Measurements from ENCODE around the gene FIBCD1. TPM values are rescaled to one million over a fixed set of nuclear protein-coding genes. Genes with fewer than 3 reads are reported as not detected.

The FIBCD1 gene
- total and polyA plus RNA-seq, 4 donors = 0.97 to 7.7 (median 4.1) TPM

DNA sequence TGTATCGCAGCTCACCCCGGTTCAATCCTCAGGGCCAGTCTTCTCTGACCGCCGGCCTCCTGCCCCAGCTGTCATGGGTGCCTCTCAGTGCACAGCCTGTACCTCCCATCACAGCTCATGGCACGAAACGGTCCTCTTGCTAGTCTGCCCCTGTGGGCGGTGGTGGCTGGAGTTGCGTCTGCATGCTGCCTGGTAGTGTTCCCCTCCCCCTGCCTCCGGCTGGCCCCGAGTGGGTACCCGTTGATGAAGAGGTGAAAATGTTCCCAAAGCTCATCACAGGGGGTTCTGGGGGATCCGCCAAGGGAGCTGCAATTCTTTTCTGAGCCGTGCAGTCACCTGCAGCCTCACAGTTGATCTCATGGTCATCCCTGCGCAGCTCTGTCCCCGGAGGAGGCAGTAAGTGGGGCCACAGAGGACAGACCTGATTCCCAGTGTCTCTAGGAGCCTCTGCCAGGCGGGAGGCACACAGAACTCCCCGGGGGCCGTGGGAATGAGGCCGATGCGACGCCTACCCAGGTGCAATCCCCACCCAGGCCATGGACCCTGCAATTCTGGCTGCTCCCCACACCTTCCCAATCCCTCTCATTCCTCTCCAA is 34.7 kb upstream of the FIBCD1 start:
- no peak for DNase-seq
- no peaks in the 10 kb centered on the region for H3K36me3 ChIP-seq (ENCODE audit: control insufficient read depth in 4 of 4, insufficient read depth in 4 of 4, low read length in 4 of 4)
- TF ChIP-seq, protein P1, sequence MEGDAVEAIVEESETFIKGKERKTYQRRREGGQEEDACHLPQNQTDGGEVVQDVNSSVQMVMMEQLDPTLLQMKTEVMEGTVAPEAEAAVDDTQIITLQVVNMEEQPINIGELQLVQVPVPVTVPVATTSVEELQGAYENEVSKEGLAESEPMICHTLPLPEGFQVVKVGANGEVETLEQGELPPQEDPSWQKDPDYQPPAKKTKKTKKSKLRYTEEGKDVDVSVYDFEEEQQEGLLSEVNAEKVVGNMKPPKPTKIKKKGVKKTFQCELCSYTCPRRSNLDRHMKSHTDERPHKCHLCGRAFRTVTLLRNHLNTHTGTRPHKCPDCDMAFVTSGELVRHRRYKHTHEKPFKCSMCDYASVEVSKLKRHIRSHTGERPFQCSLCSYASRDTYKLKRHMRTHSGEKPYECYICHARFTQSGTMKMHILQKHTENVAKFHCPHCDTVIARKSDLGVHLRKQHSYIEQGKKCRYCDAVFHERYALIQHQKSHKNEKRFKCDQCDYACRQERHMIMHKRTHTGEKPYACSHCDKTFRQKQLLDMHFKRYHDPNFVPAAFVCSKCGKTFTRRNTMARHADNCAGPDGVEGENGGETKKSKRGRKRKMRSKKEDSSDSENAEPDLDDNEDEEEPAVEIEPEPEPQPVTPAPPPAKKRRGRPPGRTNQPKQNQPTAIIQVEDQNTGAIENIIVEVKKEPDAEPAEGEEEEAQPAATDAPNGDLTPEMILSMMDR (IDR thresholded peaks at IDR 0.05; ENCODE audit: control extremely low read depth, extremely low read depth) = no peak
- H3K9me3 ChIP-seq (ENCODE audit: control insufficient read depth in 4 of 4, insufficient read depth in 3 of 4, low read length in 3 of 4) = no peaks in the 10 kb centered on the region
- 53 to 67% methylated on average over 21 of the region's 21 CpGs for WGBS, 2 donors
- ATAC-seq (ENCODE audit: insufficient read depth, low FRiP score) = no peak
- H3K27ac ChIP-seq (ENCODE audit: low read depth in 1 of 2, low read length in 1 of 2) = no peak overlapping the region
- no peaks in the 10 kb centered on the region for H3K4me1 ChIP-seq (ENCODE audit: control insufficient read depth in 5 of 5, insufficient read depth in 5 of 5, low read length in 5 of 5)
- H3K27me3 ChIP-seq (ENCODE audit: control insufficient read depth in 3 of 3, insufficient read depth in 3 of 3, low read length in 2 of 3) = peaks cover 0 to 12% (median 0%) of the 10 kb centered on the region in 3 donors
- no peak overlapping the region for H3K9ac ChIP-seq (ENCODE audit: insufficient read depth in 1 of 2, low read length in 2 of 2)
- no peak overlapping the region for H3K4me3 ChIP-seq

DNA sequence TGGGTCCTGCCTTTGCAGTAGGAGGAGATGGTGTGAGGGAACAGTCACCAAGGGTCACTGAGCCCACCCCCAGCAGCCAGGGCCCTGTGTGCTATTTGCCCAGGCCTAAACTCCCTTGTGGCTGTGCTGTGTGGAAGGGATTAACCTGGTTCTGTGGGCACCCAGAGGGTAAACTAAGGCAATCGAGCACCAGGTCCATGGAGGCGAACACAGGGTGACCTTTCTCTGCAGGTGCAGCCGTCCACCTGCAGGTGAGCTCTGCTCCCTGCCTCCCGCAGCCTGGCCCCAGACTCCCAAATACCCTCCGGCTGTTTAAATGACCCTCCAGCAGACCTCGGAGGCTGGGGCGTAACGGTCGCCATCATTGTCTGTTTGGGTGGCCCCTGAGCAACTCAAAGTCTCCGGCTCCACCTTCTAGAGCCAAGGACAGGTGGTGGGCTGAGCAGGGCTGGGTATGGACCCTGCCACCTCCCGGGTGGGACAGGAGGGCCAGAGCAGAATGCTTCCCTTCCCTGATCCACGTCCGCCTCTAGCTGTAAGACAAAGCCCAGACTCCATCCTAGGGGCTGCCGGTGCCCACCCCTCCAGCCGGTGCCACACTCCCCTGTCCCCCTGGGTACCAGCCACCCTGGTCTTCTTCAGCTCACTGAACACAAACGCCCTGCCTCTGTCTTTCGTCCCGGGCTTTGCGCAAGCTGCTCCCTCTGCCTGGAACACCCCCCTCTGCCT is 34.1 kb upstream of the FIBCD1 start:
- Histone ChIP-seq H3K4me3 (no peak overlapping the region), H3K27me3 (ENCODE audit: control insufficient read depth in 3 of 3, insufficient read depth in 3 of 3, low read length in 2 of 3) (peaks cover 0 to 12% (median 0%) of the 10 kb centered on the region in 3 donors), H3K27ac (ENCODE audit: low read depth in 1 of 2, low read length in 1 of 2) (no peak overlapping the region), H3K36me3 (ENCODE audit: control insufficient read depth in 4 of 4, insufficient read depth in 4 of 4, low read length in 4 of 4) (no peaks in the 10 kb centered on the region), H3K9me3 (ENCODE audit: control insufficient read depth in 4 of 4, insufficient read depth in 3 of 4, low read length in 3 of 4) (no peaks in the 10 kb centered on the region), H3K9ac (ENCODE audit: insufficient read depth in 1 of 2, low read length in 2 of 2) (no peak overlapping the region), H3K4me1 (ENCODE audit: control insufficient read depth in 5 of 5, insufficient read depth in 5 of 5, low read length in 5 of 5) (no peaks in the 10 kb centered on the region)
- 70 to 77% methylated on average over 19 of the region's 19 CpGs for WGBS, 2 donors
- DNase-seq (no peak), ATAC-seq (ENCODE audit: insufficient read depth, low FRiP score) (no peak)
- TF ChIP-seq, protein P1 (IDR thresholded peaks at IDR 0.05; ENCODE audit: control extremely low read depth, extremely low read depth) = no peak

DNA sequence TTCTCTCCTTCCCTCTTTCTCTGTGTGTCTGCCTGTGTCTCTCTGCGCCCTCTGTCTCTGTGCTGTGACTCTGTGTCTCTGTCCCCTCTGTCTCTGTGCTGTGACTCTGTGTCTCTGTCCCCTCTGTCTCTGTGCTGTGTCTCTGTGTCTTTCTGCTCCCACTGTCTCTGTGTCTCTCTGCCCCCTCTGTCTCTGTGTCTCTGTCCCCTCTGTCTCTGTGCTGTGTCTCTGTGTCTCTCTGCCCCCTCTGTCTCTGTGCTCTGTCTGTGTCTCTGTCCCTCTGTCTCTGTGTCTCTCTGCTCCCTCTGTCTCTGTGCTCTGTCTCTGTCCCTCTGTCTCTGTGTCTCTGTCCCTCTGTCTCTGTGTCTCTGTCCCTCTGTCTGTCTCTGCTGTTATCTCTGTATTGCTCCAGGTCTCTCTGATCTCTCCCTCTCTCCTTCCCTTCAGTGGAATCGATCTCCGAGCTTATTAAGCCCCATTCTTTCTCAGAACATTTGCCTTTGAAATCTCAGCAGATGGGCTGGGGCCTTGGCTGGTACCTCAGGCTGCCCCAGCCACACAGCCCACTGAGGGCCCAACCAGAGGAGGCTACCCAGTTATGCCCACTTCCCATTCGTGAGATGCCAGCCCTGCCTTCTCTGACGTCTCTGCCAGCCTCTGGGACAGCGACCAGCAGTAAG is 33.4 kb upstream of the FIBCD1 start:
- Histone ChIP-seq H3K4me3 (no peak overlapping the region), H3K4me1 (ENCODE audit: control insufficient read depth in 5 of 5, insufficient read depth in 5 of 5, low read length in 5 of 5) (no peaks in the 10 kb centered on the region), H3K27me3 (ENCODE audit: control insufficient read depth in 3 of 3, insufficient read depth in 3 of 3, low read length in 2 of 3) (peaks cover 0 to 12% (median 0%) of the 10 kb centered on the region in 3 donors), H3K27ac (ENCODE audit: low read depth in 1 of 2, low read length in 1 of 2) (no peak overlapping the region), H3K9ac (ENCODE audit: insufficient read depth in 1 of 2, low read length in 2 of 2) (no peak overlapping the region), H3K9me3 (ENCODE audit: control insufficient read depth in 4 of 4, insufficient read depth in 3 of 4, low read length in 3 of 4) (no peaks in the 10 kb centered on the region), H3K36me3 (ENCODE audit: control insufficient read depth in 4 of 4, insufficient read depth in 4 of 4, low read length in 4 of 4) (no peaks in the 10 kb centered on the region)
- TF ChIP-seq, protein P1 (IDR thresholded peaks at IDR 0.05; ENCODE audit: control extremely low read depth, extremely low read depth) = no peak
- DNase-seq (no peak), ATAC-seq (ENCODE audit: insufficient read depth, low FRiP score) (no peak)
- 63 to 73% methylated on average over 6 of the region's 6 CpGs for WGBS, 2 donors

Measured in lung (tissue), 12 donors.